NCI-H187 treated with DMSO at 0.1 percent for 48 hours (cell line): ENCODE measurements around the gene SYT12.
"Not testable (repeated sequence)": the region's sequence is repeated elsewhere in the genome, so short reads cannot be mapped to it uniquely, and the experiment has no call there.

Source experiments
- DNase-seq: peaks from one replicate; lab custom pipeline; 2025; lab: John Stamatoyannopoulos, UW

The SYT12 gene

DNA sequence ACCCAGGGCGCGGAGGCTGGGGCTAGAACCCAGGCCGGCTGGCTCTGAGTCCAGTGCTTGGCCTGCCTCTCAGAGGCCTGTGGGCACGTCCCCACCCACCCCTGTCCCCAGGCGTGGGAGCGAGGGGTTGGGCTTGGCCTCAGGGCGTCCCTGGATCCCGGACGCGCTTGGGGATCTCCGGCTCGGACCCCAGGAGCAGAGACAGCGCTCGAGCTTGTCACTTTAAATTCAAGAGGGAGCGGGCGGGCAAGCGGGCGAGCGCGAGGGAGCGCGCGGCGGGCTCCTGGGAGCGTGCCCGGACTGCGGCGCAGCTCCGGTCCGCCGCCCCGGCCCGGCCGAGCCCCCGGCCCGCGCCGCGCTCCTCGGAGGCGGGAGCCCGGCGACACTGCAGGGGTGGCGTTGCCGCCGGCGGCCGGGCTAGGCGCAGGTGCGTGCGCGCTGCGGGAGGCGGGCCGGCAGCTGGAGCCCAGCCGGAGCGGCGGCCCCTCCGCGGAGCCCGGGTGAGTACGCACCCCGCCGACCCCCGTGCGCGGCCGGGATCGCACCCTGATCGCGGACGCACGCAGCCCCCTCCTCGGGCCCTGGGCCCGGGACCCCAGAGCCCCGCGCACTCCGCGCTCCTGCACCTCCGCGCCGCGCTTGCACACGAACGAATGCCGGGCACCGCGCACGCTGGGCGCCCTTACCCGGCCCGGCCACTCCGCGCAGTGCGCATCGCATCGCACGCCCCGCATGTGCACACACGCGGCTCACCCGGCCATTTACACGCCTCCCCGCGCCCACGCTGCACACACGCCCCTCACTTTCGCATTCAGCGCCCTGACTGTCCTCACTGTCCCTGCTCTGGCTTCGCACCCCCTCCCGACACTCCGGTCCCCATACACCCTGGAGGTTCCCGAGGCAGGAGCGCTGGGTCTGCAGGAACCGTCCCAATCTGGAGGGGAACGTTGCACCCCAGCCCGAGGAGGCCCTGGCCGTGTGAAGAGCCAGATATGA is at the start of gene SYT12:
Gene SYT12, plus strand, starts transcription at position 174 of the 996 bp plus-strand sequence. CDS start 7,011 bp downstream, outside the sequence.
- no peak for DNase-seq

DNA sequence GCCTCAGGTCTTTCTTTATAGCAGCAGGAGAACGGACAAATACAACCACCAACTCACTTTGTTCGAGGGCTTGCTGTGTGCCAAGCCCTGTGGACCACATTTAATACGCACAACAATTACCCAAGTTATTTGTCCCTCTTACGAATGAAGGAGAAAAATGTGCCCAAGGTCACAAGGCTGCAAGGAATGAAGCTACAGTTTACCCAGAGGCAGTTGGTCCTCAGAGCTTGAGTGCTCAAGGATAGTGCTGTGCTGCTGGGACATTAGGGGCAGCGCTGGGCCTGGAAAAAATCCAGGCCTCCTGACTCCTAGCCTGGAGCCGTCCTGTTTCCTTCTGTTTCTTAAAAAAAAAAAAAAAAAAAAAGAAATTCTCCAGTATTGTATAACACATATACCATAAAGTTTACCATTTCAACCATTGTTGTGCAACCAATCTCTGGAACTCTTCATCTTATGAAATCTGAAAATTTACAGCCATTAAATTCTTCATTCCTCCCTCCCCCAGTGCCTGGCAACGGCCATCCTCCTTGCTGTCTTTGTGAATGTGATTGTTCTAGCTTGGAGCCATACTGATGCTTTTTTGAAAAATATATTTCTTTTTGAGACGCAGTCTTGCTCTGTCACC is 48.9 kb upstream of the SYT12 start:
- DNase-seq = no peak

- DNase-seq = no peak
Observed at GRCh38 chr11:66974724-66975404, 48.1 kb upstream of the SYT12 start, which contains the start of gene C11orf86. Gene C11orf86, plus strand, starts transcription at chr11:66975304. Its CDS starts 59 bp downstream, at chr11:66975363.

DNA sequence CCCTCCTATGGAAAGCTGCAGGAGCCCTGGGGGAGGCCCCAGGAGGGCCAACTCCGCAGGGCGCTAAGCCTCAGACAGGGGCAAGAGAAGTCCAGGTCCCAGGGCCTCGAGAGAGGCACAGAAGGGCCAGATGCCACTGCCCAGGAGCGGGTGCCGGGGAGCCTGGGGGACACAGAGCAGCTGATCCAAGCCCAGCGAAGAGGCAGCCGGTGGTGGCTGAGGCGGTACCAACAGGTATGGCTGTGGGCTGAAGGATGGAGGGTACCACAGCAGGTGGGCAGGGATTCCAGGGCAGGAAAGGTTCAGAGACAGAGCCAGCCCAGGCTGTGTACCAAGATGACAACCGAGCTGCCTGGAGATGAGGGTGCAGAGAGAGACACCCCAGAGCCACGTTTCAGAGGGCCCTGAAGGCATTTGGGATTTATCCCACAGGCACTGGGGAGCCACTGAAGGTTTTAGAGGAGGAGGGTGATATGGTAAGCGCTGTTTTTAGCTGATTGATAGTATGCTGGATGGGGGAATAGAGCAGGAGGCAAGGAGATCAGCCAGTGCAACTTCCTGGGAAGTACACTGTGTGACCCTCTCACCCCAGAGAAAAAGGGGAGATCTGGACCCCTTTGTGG is 47.4 kb upstream of the SYT12 start:
- DNase-seq = no peak

- no peak for DNase-seq
Observed at GRCh38 chr11:66976028-66976467, 46.9 kb upstream of the SYT12 start.

DNA sequence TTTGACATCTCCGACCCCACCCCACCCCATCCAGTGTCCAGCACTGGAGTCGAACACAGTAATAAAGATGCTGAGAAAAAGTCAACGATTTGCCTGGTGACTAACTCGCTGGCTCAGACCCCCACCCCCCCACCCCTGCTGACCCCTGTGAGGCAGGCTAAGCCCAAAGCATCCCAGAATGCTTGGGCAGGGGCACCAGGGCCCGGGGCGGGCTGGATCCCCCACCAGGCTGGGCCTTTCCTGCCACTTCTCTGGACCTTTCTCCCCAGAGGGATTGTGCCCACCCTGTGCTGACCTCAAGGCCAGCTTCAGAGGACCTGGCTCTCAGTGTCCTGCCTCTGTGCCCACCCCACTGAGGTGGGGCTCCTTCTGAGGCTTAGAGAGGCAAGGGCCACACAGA is 46.0 kb upstream of the SYT12 start:
- DNase-seq = no peak

- no peak for DNase-seq
Observed at GRCh38 chr11:66978229-66978628, 44.7 kb upstream of the SYT12 start.

DNA sequence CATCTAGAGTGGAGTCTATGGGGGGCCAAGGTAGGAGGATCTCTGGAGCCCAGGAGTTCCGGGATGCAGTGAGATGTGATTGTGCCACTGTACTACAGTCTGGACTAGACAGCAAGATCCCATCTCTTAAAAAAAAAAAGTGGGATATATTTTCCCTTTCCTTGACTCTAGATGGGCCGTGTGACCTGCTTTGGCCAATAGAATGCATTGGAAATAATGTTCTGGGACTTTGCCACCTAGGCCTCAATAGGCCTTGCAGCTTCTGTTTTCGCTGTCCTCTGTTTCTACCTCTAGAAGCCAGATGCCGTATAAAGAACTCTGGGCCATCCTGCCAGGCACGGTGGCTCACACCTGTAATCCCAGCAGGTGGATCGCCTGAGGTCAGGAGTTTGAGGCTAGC is 44.2 kb upstream of the SYT12 start:
- DNase-seq = no peak

- no peak for DNase-seq
Observed at GRCh38 chr11:66979336-66979980, 43.5 kb upstream of the SYT12 start.

GRCh38 chr11:66981976-66982578 is 40.9 kb upstream of the SYT12 start:
- no peak for DNase-seq

DNA sequence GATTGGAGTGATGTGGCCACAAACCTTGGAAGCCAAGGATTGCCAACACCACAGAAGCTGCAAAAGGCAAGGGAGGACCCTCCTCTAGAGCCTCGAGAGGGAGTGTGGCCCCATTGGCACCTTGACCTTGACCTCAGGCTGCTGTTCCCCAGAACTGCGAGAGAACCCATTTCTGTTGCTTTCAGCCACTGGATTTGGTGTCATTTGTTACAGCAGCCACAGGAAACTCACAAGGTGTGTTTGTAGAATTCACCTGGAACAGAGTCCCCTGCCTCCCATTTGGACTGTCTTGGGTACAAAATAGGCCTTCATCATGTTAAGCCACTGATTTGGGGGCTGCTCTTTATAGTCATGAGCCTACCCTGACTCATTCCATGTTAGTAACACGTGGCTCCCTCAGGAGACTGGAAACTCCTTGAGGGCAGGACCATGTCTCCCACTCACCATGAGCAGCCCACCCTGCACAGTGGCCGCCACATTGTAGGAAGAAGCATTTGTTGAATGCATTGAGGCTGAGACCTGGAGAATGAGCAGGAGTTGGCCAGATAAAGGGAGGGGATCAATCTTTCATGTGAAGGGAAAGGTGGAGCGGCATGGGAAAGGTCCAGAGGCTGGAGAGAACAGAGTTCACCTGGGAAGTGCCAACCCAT is 39.5 kb upstream of the SYT12 start:
- no peak for DNase-seq

- DNase-seq = no peak
Observed at GRCh38 chr11:66985508-66986177, 37.3 kb upstream of the SYT12 start.

DNA sequence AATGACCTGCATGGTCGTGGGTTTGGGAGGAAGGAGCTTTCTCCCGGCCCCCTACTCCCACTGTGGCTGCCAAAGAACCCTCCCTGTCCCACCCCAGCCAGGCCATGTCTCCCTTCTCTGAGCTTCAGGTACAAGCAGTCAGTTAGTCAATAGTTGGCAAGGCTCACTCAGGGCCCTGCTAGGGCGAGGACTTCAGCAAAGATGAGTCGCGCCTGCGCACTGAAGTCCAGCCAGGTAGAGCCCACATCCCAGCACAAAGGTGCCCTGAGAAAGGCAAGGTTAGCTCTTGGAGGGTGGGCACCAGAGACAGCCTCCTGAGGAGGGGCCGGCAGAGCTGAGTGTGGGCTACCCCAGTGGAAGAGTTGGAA is 36.8 kb upstream of the SYT12 start:
- DNase-seq = no peak

- no peak for DNase-seq
Observed at GRCh38 chr11:66987158-66987620, 35.7 kb upstream of the SYT12 start.

GRCh38 chr11:66987924-66988637 is 34.9 kb upstream of the SYT12 start:
- DNase-seq = no peak

DNA sequence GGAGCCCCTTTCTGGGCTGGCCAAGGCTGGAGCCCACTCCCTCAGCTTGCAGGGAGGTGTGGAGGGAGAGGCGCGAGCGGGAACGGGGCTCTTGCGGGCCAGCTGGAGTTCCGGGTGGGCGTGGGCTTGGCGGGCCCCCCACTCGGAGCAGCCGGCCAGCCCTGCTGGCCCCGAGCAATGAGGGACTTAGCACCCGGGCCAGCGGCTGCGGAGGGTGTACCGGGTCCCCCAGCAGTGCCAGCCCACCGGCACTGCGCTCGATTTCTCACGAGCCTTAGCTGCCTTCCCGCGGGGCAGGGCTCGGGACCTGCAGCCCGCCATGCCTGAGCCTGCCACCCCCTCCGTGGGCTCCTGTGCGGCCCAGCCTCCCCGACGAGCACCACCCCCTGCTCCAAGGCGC is 34.2 kb upstream of the SYT12 start:
- not testable (repeated sequence) for DNase-seq

GRCh38 chr11:66989360-66989759 is 33.6 kb upstream of the SYT12 start:
- not testable (repeated sequence) for DNase-seq

GRCh38 chr11:66992041-66992440 is 30.9 kb upstream of the SYT12 start:
- DNase-seq = no peak

GRCh38 chr11:66996609-66997273 is 26.2 kb upstream of the SYT12 start:
- DNase-seq = no peak
